Measurements from ENCODE around the gene PSME4. TPM values are rescaled to one million over a fixed set of nuclear protein-coding genes. Genes with fewer than 3 reads are reported as not detected.
"Not testable (repeated sequence)": the region's sequence is repeated elsewhere in the genome, so short reads cannot be mapped to it uniquely, and the experiment has no call there.

Gene PSME4
- total RNA-seq, 1 donor from 2014 or later = 43.9 TPM

DNA sequence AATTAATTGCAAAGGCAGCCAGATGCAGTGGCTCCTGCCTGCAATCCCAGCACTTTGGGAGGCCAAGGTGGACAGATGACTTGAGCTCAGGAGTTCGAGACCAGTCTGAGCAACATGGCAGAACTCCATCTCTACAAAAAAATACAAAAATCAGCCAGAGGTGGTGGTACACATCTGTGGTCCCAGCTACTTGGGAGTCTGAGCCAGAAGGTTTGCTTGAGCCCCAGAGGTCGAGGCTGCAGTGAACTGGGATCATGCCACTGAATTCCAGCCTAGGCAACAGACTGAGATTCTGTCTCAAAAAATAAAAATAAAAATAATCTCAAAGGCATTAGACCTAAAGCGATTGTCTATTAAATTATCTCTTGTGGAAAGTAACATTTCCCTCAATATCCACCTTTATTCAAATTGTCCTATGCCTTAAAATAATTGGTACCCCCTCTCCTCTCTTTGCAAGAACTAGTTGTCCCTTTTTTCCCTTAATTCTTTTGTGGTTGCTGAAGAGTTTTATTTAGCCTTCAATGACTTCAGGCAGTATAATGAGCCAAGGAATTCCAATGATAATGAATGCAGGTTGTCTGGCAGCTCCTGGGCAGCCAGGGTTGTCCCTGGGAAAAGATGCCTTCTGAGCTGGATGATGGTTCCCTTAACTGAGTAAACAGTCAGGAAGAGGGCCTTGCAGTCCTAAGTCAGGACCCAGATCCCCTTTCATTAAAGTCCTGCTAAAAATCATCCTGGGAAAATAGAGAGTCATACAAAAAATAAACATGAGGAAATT lies 143.2 kb downstream of the PSME4 start:
- Mint-ChIP-seq H3K4me1 (ENCODE audit: unreplicated experiment) (no peaks in the 10 kb centered on the region), H3K9me3 (ENCODE audit: unreplicated experiment) (peaks cover 7% of the 10 kb centered on the region), H3K4me3 (ENCODE audit: unreplicated experiment) (no peak overlapping the region), H3K36me3 (ENCODE audit: unreplicated experiment) (peaks cover 2% of the 10 kb centered on the region), H3K27me3 (ENCODE audit: unreplicated experiment) (no peaks in the 10 kb centered on the region), H3K27ac (ENCODE audit: unreplicated experiment) (no peak overlapping the region)
- TF ChIP-seq, protein P1, sequence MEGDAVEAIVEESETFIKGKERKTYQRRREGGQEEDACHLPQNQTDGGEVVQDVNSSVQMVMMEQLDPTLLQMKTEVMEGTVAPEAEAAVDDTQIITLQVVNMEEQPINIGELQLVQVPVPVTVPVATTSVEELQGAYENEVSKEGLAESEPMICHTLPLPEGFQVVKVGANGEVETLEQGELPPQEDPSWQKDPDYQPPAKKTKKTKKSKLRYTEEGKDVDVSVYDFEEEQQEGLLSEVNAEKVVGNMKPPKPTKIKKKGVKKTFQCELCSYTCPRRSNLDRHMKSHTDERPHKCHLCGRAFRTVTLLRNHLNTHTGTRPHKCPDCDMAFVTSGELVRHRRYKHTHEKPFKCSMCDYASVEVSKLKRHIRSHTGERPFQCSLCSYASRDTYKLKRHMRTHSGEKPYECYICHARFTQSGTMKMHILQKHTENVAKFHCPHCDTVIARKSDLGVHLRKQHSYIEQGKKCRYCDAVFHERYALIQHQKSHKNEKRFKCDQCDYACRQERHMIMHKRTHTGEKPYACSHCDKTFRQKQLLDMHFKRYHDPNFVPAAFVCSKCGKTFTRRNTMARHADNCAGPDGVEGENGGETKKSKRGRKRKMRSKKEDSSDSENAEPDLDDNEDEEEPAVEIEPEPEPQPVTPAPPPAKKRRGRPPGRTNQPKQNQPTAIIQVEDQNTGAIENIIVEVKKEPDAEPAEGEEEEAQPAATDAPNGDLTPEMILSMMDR (IDR thresholded peaks at IDR 0.05) = no peak
- DNase-seq (ENCODE audit: extremely low spot score, unreplicated experiment) = no peak

DNA sequence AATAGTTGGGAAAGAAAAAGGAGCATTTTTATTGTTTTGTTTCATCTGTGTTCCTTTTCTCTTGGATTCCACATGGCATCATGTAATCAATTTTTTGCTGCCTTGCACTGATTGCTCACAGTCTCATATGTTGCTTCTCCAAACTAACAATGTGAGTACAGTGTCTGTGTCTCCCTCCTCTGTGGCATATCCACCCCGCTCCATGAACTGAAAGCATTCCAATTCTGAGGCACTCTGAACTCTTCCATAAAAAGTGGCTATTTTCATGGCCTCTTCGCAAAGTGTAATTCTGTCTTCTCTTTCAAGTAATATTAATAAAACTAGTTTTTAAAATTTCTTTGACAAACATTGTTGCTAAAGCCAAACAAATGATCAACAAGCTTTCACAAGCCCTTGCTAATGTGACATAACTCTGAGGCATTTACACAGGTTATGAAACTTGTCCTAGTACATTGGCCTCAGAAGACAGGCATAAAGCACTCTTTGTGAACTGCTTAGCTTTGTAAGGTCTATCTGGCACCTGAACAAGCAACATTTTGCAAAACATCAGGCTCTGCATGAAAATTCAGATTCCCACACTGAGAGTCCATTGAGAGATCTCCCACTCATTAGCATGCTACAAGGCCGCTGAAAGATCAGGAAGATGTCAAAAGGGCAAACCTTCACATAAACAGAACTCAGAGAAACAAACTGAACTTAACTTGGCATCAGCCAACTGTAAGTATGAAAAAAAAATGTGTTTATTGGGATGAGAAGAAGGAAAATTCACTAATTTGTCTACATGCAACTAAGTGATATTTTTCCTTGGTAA lies 144.0 kb downstream of the PSME4 start:
- Mint-ChIP-seq H3K4me3 (ENCODE audit: unreplicated experiment) (no peak overlapping the region), H3K9me3 (ENCODE audit: unreplicated experiment) (peaks cover 7% of the 10 kb centered on the region), H3K36me3 (ENCODE audit: unreplicated experiment) (peaks cover 2% of the 10 kb centered on the region), H3K27ac (ENCODE audit: unreplicated experiment) (no peak overlapping the region), H3K27me3 (ENCODE audit: unreplicated experiment) (no peaks in the 10 kb centered on the region), H3K4me1 (ENCODE audit: unreplicated experiment) (no peaks in the 10 kb centered on the region)
- TF ChIP-seq, protein P1 (IDR thresholded peaks at IDR 0.05) = no peak
- no peak for DNase-seq (ENCODE audit: extremely low spot score, unreplicated experiment)

DNA sequence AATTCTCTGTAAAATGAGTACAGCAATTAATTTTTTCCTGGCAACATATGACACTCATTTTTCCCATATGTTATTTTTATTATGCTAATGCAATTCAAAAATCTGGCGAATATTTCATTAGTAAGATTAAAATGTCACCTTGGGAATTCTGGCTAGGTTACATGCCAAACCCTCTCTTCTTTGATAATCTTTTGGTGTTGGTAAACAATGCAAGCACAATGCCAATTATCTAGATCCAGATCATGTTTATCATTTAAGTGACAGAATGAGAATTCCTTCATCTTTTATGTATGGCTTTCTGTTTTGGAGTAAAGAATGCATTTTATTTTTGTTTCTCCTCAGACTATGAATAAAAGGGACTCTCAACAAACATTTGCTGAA lies 144.8 kb downstream of the PSME4 start:
- TF ChIP-seq, protein P1 (IDR thresholded peaks at IDR 0.05) = no peak
- no peak overlapping the region for H3K4me3 Mint-ChIP-seq (ENCODE audit: unreplicated experiment)
- H3K36me3 Mint-ChIP-seq (ENCODE audit: unreplicated experiment) = peaks cover 2% of the 10 kb centered on the region
- no peaks in the 10 kb centered on the region for H3K27me3 Mint-ChIP-seq (ENCODE audit: unreplicated experiment)
- H3K27ac Mint-ChIP-seq (ENCODE audit: unreplicated experiment) = no peak overlapping the region
- peaks cover 7% of the 10 kb centered on the region for H3K9me3 Mint-ChIP-seq (ENCODE audit: unreplicated experiment)
- DNase-seq (ENCODE audit: extremely low spot score, unreplicated experiment) = no peak
- no peaks in the 10 kb centered on the region for H3K4me1 Mint-ChIP-seq (ENCODE audit: unreplicated experiment)

DNA sequence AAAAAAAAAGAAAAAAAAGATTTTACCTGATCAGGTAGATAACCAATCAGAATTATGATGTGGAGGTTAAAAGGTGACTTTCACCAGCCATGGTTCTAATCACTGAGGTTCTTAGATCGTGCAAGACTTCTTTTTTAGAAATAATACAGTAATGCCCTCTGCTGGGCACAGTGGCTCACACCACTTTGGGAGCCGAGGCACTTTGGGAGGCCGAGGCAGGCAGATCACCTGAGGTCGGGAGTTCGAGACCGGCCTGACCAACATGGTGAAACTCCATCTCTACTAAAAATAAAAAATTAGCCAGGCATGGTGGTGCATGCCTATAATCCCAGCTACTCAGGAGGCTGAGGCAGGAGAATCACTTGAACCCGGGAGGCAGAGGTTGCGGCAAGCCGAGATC lies 147.2 kb downstream of the PSME4 start:
- H3K9me3 Mint-ChIP-seq (ENCODE audit: unreplicated experiment); H3K27ac Mint-ChIP-seq (ENCODE audit: unreplicated experiment); H3K36me3 Mint-ChIP-seq (ENCODE audit: unreplicated experiment); DNase-seq (ENCODE audit: extremely low spot score, unreplicated experiment); H3K4me1 Mint-ChIP-seq (ENCODE audit: unreplicated experiment); H3K27me3 Mint-ChIP-seq (ENCODE audit: unreplicated experiment); H3K4me3 Mint-ChIP-seq (ENCODE audit: unreplicated experiment): not testable (repeated sequence)

DNA sequence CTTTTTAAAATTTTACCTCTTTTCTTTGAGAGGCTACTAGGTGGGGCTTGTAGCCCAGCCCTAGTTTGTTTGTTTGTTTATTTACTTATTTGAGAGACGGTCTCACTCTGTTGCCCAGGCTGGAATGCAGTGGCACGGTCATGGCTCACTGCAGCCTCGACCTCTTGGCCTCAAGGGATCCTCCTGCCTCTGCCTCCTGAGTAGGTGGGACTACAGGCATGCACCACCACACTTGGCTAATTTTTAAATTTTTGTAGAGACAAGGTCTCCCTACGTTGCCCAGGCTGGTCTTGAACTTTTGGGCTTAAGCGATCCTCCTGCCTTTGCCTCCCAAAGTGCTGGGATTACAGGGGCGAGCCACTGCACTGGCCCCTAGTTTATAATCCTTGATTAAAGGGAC lies 149.0 kb downstream of the PSME4 start:
- Mint-ChIP-seq H3K27ac (ENCODE audit: unreplicated experiment) (no peak overlapping the region), H3K27me3 (ENCODE audit: unreplicated experiment) (no peaks in the 10 kb centered on the region), H3K4me3 (ENCODE audit: unreplicated experiment) (no peak overlapping the region), H3K9me3 (ENCODE audit: unreplicated experiment) (no peaks in the 10 kb centered on the region), H3K36me3 (ENCODE audit: unreplicated experiment) (peaks cover 21% of the 10 kb centered on the region), H3K4me1 (ENCODE audit: unreplicated experiment) (no peaks in the 10 kb centered on the region)
- TF ChIP-seq, protein P1 (IDR thresholded peaks at IDR 0.05) = no peak
- DNase-seq (ENCODE audit: extremely low spot score, unreplicated experiment) = no peak
